Hindlimb muscle (tissue), 1 donor: ENCODE results near the gene SLC35E4. TPM values are rescaled to one million over a fixed set of nuclear protein-coding genes. Genes with fewer than 3 reads are reported as not detected.
A peak's percentile ranks its signal among the peaks of the same experiment; 100 is the strongest.
"Not testable (repeated sequence)": the region's sequence is repeated elsewhere in the genome, so short reads cannot be mapped to it uniquely, and the experiment has no call there.

Source experiments
- DNase-seq: peaks from one replicate; pipeline ENCODE4 v3.0.0-alpha.2; 2013
- polyA plus RNA-seq: library from polyadenylated mRNA; unstranded; fragments of 120-200 nt; gene quantifications from one replicate; pipeline ENCODE4 v1.2.1, GENCODE V29; 2013; ENCODE audit not compliant: insufficient read length

The SLC35E4 gene
- polyA plus RNA-seq, 1 donor, result 3.1 TPM

DNA sequence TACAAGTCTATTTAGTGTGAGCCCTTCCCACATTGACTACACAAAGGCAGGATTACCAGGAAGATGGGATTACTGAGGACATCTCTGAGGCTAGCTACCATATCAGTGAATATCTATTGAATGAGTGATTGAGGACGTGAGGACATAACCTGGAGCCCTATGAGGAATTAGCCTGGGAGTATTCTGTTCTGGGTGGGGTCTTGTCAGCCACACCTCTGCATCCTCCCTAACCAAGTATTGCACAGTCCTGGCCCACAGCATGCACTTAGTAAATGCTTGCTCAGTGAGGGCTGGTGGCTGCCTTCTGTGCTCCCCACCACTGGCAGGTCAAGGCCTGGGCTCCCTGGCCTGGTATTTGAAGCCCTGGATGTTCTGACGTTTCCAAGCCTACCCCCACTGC lies 17.3 kb downstream of the SLC35E4 start:
- no peak for DNase-seq

DNA sequence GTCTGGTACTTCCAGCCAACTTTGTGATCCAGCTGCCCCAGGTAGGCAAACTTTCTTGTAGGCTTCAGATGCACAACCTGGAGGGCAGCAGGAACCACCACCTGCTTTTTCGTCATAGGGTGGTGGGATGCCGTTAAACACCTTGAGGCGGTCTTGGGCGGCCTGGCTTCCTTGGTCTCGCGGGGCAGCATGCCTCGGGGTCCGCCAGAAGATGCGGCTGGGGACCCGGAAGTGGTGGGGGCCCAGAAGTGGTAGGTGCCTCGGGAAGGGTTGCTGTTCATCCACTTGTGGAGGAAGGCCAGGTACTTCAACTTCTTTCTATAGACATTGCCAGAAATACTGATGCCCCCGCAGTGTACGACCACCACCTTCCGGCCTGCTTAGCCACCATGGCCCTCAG lies 18.8 kb downstream of the SLC35E4 start:
- no peak for DNase-seq

DNA sequence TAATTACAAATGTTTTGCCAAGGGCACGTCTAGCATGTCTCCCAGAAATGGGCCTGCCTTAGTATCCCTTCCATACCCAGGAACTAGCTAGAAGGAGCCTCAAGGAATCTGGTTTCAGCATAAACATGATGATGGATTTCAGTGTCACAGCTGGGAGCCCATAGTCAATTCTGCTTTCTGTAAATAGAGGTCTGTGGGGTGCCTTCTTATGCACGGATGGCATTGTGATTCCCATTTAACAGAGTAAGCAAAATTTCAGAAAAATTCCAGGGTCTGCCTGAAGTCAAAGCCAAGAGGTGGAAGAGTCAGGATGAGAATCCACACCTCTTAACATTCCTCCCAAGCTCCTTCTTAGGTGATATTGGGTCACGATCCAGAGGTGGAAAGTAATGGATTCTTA lies 20.0 kb downstream of the SLC35E4 start:
- DNase-seq, result no peak

DNA sequence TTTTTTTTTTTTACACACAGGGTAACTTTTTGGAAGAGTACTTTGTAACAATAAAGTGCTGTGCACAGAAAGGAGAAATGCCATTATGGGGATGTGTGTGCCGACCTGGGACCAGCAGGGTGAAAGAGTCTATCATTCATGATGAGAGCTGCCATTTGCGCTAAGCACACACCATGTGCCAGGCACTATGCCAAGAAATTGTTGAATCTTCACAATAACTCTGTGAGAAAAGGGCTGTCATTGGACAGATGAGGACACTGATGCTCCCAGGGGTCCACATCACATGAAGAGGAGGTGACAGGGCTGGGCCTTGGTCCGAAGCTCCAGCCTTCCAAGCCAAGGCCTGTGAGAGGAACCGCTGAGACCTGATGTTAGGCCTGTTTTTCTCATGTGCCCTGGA lies 26.5 kb downstream of the SLC35E4 start:
- DNase-seq, result no peak

DNA sequence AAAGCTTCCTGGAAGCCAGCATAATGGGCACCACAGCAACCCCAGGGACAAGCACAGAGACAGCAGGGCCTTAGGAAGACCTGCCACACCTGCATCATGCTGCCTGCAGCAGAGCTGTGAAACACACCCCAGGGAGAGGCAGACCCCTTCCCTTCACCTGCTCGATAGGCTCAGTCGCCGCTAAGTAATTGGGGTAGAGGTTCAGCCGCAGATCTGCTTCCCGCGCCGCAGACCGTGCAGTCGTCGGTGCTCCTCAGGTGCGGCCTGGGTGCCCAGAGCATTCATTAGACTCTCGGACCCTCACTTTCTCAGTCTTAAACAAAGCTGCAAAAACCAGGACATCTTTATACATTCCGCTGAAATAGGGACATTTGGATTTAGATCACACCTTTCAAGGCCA lies 29.2 kb downstream of the SLC35E4 start:
- DNase-seq, result no peak

DNA sequence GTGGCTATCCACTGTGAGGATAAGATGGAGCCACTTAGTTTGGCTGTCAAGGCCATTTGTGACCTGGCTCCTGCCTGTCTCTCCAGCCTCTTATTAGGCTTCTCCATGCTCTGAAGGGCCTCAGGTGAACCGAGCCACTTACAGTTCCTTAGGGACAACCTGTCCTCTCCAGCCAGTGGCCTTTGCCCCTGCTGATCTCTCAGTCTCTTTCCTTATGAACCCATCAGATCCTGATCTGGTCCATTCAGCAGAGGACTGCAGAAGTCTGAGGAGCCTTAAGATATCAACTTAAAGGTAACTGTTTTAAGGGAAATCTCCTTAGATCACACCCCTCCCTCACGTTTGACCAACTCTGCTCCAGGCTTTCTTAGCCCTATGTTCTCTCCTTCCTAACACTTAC lies 29.7 kb downstream of the SLC35E4 start:
- DNase-seq, result no peak

DNA sequence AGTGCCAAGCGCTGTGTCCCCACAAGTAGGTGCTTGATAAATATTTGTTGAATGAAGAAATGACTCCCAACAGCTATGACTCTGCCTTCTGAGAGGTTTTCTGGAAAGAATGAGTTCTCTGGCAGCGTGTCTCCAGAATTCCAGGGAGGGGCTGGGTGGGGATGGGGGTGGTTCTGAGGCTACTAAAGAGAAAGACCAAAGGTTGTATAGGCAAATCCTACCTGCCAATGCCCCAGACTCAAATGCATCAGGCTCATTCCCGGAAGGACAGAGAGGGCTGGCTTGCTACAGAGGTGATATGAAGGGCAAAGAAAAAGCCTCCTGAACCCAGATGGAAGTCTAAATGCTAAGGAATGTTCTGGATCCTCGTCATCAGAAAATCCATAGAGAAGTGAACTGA lies 30.2 kb downstream of the SLC35E4 start:
- DNase-seq, result no peak

DNA sequence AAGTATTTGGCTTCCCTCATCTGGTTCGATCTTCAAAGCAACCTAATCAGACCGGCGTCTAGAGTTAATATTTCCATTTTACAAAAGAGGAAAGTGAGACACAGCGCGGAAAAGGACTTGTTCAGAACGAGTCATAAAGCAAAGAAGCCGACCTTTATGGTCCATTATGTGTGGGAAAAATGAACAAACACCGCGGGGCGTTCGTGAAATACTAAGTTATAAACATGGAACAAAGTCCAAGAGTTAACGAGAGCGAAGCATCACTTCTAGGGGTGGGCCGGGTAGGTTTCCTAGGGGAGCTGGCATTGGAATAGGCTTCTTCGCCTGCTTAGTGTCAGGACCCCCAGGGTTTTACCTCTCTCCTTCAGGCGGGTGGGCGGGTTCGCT lies 31.5 kb downstream of the SLC35E4 start:
- no peak for DNase-seq

DNA sequence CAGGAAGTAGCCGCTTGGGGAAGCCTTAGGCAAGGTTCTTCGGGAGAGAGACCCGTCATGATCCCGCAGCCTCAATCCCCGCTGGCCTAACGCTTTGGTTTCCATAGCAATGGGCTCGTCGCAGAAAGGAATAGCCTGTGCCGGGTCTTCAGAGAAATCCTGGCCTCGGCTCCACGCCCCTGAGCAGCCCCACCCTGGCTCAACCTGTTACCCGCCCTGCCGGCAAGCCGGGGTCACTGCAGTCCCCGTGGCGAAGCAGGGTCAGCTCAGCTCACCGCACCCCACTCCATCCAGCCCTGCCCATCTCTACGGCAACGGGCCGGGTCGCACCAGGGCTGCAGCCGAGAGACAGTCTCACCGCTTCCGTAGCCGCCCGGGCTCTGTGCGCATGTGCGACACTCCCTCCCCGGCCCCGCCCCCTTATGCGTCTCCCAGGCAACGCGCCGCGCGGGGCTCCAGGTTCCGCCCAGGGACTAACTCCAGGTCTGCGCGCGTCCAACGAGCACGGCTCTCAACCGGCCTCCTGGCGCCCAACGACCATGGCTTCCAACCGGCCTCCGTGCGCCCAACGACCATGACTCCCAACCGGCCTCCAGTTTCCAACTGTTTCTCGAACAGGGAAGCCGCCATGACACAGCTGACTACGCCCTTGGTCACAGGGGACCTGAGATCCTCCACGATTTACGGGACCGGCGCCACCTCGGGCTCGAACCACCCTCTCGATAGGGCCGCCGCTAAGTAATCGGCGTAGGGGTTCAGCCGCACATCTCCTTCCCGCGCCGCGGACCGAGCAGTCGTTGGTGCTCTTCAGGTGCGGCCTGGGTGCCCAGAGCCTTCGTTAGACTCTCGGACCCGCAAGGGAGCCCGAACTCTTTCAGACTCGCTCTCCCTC lies 32.2 kb downstream of the SLC35E4 start, which contains the start of gene DUSP18:
Gene DUSP18 (minus strand): TSS at position 382 of the 892 bp plus-strand sequence. CDS start 3,872 bp downstream, outside the sequence.
- peak; percentile 91 for DNase-seq

DNA sequence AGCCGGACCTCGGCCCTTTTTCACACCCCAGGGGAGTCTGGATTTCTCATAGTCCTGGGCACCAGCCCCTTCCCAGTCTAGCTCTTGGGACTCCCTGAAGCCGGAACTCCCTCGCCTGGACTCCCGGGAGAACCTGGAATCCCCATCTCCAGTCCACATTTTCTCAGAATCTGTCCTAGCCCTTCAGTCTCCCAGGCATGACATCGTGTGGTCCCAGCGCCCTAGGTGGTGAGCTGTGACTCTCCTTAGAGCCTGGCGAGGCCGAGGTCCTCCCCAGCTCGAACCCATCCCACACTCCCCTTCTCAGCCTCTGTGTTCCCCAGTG lies 32.8 kb downstream of the SLC35E4 start:
- DNase-seq, result no peak

DNA sequence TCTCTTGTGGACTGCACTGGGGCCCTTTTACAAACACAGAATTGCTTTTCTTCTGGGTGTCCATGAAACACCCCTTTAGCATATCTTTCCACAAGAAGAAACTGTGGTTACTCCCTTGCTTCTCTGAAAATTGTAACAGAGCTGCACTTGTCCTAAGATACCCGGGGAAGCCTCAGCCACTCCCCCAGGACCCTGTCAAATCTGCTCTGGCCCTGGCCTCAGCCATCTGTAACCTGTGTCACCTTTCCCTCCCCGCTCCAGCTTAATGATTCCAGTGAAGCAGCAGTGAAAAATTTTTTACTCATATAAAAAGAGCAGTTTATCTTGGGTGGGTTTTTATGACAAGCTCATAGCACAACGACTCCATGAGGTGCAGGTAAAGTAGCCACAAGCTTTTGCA lies 35.5 kb downstream of the SLC35E4 start:
- DNase-seq, result no peak

DNA sequence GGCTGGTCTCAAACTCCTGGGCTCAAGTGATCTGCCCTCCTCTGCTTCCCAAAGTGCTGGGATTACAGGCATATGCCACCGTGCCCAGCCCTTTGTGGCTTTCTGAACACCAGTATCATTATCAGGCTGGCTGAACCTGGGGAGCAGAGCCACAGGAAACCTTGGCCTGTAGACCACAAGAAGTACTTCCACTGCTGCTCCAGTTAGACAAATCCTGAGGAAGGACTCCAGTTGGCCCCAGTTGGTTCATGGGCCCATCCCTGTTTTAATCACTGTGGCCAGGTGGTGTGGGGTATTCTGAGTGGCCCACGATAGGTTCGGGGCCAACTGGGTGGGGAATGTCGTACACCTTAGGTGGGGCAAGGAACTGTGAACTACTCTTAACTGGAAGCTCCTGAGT lies 37.6 kb downstream of the SLC35E4 start:
- no peak for DNase-seq

DNA sequence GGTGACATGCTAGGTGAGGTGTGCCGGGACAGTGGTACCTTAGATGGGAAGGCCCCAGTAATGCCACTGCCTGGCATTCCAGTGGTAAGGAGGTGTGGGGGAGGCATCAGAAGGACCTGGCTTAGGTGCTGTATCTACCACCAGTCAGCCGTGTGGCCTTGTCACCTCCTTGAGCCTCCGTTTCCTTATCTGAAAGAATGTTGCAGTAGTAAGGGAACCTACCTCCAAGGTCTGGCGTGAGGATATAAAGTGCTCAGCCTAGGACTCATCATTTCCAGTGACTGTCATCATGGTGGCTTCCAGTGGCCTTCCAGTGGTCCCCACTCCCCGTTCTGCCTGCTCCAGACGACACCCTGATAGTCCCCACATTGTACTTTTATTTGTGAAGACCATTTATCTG lies 38.9 kb downstream of the SLC35E4 start:
- no peak for DNase-seq

DNA sequence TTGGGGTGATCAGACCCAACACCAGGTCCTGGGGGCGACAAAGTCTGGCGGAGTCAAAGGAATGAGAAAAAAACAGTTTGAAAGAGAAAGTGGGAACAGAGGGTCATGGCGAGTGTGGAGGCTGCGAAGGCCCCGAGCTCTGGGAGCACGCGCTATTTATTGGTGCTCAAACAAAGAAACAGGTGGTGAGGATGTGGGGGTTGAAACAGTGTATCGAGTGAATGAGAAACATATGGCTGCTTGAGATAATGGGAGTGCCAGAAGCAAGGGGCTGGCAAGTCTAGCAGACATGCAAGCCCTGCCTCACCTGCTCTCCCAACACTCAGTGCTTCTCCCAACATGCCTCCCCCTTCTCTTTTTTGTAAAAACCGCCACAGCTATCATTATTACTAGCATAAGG lies 39.9 kb downstream of the SLC35E4 start:
- DNase-seq, result no peak

DNA sequence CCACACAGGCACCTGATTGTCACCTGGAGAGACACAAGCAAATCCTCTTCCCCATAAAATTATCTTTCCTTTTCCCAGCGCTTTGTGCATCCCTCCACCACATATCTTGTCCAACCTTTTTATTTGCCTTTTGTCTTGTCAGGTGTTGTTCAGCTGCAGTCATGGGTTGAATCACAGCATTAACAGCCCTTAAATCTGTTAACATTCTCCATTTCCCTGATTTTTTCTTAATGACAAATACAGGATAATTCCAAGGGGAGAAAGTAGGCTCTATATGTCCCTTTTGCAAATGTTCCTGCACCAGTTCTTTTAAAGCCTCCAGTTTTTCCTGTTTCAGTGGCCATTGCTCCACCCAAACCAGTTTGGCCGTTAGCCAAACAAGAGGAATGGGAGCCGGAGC lies 41.0 kb downstream of the SLC35E4 start:
- not testable (repeated sequence) for DNase-seq

DNA sequence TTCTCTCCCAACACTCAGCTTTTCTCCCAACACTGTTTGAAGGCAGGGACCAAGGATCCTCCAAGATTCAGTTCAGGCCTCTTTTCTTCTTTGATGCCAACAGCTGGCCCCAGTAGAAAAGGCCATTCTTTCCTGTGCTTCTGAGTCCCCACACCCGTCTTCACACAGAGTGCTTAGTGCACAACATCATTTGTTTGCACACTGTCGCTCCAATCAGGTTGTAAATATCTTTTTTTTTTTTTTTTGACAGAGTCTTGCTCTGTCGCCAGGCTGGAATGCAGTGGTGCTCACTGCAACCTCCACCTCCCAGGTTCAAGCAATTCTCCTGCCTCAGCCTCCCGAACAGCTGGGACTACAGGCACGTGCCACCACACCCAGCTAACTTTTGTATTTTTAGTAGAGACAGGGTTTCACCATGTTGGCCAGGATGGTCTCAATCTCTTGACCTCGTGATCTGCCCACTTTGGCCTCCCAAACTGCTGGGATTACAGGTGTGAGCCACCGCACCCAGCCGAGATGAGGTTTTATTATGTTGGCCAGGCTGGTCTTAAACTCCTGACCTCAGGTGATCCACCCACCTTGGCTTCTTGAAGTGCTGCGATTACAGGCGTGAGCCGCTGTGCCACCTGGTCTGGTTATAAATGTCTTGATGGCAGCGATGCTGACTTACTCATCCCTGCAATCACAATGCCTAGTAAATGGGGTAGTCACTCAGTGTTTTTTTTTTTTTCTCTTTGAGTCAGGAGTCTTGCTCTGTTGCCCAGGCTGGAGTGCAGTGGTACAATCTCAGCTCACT lies 44.5 kb downstream of the SLC35E4 start:
- not testable (repeated sequence) for DNase-seq

DNA sequence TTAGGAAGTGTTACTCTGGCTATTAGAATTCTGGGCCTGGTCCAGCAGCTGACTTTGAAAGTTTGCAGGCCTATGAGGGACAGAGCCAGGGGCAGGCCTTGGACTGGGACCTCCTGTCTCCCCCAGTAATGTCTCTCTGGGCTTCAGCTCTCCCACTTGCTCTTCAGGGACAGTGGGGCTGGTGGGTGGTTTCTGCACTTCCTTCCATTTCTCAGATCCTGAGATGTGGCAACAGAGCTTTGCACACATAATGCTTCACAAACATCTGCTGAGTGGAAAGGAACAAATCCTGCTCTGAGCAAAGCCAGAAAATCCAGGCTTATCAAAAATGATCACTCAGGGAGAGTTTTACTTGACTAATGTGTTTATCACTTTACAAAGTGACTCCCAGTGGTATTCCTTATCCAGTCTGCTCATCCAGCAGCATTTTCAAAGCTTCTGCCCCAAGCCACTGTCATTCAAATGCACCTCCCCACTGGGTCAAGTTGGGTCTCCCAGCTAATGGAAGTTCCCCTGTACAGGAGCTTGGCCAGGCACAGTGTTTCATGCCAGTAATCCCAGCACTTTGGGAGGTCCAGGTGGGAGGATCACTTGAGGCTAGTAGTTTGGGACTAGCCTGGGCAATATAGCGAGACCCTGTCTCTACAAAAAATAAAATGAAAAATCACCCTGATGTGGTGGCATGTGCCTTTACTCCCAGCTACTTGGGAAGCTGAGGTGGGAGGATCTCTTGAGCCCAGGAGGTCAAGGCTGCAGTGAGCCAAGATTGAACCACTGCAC lies 45.6 kb downstream of the SLC35E4 start:
- DNase-seq, result no peak

DNA sequence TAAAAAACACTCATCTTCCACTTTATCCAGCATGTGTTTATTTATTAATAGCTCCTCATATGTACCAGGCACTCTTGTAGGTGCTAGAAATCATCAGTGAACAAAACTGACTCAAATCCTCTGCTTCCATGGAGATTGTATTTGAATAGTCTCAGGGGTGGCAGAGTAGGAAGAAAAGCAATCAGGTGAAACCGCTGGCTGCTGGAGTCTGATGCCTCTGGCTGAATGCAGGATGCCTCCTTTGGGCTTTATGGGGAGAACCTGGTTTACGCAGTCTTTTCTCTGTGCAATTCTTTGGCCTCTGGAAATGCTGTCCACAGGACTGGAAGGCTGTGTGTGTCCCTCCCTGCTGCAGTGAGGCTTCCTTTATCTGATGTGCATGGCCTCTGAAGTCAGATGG lies 46.2 kb downstream of the SLC35E4 start:
- DNase-seq, result no peak

DNA sequence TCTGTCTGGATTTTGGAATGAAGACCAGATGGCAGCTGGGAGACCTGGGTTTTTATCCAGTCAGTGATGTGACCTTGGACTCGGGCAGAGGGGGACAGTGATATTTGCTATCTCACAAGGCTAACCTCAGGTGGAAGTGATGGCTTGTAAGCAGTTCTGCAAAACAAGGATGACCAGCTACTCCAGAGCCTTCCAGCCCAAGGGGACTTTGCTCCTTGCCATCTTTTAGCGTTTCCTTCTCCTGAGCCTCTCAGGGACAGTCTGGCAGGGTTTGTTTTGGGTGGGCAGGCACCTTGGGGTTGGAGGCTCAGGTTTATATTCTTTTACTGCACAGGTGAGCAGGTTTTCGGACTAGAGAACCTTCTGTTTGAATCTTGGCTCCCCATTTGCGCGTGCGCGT lies 49.6 kb downstream of the SLC35E4 start:
- no peak for DNase-seq

DNA sequence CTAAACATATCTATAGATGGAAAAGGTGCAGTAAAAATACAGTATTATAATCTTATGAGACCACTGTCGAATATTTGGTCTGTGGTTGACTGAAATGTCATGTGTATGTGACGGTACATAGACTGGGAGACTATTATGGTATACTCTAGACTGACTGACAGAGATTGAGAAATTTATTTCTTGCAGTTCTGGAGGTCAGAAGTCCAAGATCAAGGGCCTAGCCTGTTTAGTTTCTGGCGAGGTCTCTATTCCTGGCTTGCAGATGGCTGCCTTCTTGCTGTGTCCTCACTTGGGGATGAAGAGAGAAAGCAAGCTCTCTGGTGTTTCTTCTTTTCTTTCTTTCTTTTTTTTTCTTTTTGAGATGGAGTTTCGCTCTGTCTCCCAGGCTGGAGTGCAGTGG lies 51.8 kb downstream of the SLC35E4 start:
- DNase-seq, result no peak

DNA sequence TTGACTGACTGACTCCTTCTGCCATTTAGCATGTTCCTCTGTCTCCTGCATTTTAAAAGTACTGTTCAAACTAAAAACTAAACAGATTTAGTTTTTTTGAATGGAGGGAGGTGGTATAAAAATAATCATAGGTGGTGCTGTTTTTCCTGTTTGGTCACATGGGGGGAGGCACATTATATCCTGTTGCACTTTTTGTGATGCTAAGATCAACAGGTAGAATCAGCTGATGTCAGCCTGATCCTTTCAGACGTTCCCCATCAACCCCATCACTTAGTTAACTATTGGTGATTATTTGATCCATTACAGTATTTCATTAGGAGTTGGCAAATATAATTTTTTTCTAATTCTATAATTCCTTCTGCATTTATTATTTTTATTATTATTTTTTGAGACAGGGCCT lies 54.0 kb downstream of the SLC35E4 start:
- no peak for DNase-seq

DNA sequence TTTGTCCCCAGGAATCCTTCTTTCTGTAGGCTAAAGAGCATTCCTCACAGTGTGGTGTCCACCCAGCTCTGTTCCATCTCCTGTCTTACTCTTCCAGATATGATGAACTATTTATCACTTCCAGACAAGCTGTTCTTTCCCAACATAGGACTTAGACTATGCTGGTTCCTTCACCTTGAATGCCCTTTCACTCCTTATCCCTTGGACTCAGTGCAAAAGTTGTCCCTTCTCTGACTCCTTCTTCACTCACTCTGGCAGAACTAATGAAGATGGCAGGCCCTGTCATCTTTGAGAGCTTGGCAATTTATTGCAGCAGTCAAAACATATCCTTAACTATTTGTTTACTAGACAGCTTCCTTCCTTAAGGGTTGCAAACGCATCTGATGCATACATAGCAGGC lies 55.6 kb downstream of the SLC35E4 start:
- no peak for DNase-seq

DNA sequence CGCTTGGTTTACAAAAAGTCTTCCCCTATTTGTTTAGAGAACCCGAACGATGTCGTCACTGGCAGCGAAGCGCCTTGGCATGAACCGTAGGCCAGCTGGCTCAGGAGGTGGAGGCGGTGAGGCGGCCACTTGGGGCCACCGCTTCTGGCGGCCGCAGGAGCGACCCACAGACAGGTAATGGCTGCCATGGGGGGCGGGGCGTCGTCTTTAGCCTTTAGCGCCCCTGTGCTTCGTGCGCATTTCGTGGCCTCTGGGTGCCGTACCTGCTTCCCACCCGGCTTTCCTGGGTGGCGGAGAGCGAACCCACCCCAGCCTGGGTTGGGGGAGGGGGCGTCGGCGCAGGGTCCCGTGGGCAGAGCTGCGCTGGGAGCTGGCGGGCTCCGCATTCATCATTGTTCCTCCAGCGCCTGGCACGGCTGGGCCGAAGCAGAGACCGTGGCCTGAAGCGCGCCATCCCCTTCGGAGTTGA lies 58.6 kb downstream of the SLC35E4 start:
- peak; percentile 20 for DNase-seq
